ENCODE data around the gene PLAAT1.

The PLAAT1 gene

DNA sequence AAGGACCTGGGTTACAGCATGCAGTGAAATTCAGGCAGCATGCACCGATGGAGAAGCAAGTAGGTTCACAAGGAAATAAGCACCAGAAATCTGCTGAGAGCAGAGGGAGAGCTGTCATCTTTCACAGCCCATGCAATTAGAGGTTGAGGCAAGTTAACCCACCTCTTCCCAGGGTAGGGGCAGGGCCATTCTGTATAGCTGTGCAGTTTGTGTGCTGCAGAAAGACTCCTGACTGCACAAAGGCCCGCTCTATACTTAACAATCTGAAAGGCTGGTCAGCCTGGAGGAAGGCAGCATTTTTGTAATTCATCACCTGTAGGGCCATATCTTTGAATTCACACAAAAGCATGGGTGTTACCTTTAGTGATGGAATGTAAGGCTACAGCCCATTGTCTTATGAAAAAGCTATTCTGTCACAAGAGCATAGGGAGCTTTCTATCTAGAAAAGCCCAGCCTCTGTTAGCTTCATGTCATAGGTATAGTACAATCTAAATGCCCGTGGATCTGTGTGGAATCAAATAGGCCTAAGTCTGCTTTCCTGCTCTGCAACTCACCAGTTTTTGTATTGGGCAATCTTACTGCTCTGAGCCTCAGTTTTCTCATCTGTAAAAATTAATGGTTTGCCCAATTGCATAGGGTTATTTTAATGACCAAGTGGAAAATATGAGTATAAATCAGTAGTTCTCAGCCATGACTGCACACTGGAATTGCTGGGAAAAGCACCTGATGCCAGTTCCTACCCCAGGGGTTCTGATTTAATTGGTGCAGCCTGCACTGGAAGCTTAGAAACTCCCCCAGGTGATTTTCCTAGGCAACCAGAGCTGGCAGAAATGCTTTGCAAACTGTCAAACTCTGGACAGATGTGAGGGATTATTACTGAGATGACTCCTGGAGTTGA lies 72.3 kb downstream of the PLAAT1 start:
- ATAC-seq (ENCODE audit: low read depth) = no peak

DNA sequence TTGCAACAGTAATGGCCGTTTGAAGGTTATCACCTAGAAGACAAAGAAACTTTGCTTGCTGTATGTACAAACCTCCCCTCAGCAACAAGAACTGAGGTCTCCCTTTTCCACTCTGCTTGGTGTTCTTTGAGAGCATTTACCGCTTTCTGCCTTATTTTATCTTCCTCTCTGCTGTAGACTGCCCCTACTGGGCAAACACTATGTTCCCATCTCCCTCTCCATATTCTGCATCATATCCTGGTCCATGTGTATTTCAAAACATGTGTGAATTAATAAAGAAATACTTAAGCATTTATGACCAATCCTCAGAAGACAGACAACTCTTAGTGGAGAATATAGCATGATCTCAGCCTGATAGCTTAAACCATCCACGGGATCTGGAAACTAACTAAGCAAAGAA lies 73.1 kb downstream of the PLAAT1 start:
- no peak for DNase-seq (ENCODE audit: low spot score)
- TF ChIP-seq, protein P1, sequence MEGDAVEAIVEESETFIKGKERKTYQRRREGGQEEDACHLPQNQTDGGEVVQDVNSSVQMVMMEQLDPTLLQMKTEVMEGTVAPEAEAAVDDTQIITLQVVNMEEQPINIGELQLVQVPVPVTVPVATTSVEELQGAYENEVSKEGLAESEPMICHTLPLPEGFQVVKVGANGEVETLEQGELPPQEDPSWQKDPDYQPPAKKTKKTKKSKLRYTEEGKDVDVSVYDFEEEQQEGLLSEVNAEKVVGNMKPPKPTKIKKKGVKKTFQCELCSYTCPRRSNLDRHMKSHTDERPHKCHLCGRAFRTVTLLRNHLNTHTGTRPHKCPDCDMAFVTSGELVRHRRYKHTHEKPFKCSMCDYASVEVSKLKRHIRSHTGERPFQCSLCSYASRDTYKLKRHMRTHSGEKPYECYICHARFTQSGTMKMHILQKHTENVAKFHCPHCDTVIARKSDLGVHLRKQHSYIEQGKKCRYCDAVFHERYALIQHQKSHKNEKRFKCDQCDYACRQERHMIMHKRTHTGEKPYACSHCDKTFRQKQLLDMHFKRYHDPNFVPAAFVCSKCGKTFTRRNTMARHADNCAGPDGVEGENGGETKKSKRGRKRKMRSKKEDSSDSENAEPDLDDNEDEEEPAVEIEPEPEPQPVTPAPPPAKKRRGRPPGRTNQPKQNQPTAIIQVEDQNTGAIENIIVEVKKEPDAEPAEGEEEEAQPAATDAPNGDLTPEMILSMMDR (IDR thresholded peaks at IDR 0.05; ENCODE audit: poor library complexity, severe bottlenecking) = peak; percentile 22
- Histone ChIP-seq H3K27ac (ENCODE audit: poor library complexity, severe bottlenecking) (no peak overlapping the region), H3K4me3 (ENCODE audit: severe bottlenecking) (no peak overlapping the region), H3K4me1 (ENCODE audit: insufficient read depth, poor library complexity, severe bottlenecking) (no peaks in the 10 kb centered on the region), H3K36me3 (ENCODE audit: low read depth) (no peaks in the 10 kb centered on the region), H3K27me3 (ENCODE audit: insufficient read depth, poor library complexity, severe bottlenecking) (no peaks in the 10 kb centered on the region), H3K9me3 (ENCODE audit: severe bottlenecking) (no peaks in the 10 kb centered on the region)
- no peak for ATAC-seq (ENCODE audit: low read depth)

More for the DNA sequence above, 72.3 kb downstream of the PLAAT1 start:
- no peaks in the 10 kb centered on the region for H3K4me1 ChIP-seq (ENCODE audit: insufficient read depth, poor library complexity, severe bottlenecking)
- H3K36me3 ChIP-seq (ENCODE audit: low read depth) = no peaks in the 10 kb centered on the region
- TF ChIP-seq, protein P1 (IDR thresholded peaks at IDR 0.05; ENCODE audit: poor library complexity, severe bottlenecking) = no peak
- no peaks in the 10 kb centered on the region for H3K9me3 ChIP-seq (ENCODE audit: severe bottlenecking)
- H3K27ac ChIP-seq (ENCODE audit: poor library complexity, severe bottlenecking) = no peak overlapping the region
- peaks cover 6% of the 10 kb centered on the region for H3K27me3 ChIP-seq (ENCODE audit: insufficient read depth, poor library complexity, severe bottlenecking)
- no peak overlapping the region for H3K4me3 ChIP-seq (ENCODE audit: severe bottlenecking)
- no peak for DNase-seq (ENCODE audit: low spot score)

DNA sequence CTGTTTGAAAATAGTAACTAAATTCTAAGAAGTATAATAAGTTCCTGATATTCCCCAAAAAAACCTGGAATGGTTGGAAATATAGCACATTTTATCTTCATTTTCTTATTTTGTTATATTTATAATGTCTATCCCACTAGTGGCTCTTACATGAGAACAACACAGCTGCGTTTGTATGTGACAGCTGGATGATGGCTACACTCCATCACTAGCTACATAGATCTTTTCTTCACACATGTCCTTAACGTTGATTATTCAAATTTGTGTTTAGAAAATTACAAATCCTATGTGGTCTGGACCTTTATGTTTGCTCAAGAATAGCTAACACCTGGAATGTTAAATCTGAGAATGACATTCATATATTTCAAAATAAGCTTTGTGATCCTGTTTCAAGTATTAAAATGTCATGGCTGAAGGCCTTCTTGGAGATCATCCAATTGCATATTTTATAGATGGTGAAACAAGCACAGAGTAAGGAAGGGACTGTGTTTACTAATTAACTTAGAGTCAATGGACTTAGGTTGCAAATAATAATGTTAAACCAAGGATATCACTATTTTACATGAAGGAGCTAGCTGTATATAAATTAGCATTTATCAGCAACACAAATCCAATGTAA lies 76.8 kb downstream of the PLAAT1 start:
- no peak for ATAC-seq (ENCODE audit: low read depth)
- Histone ChIP-seq H3K27ac (ENCODE audit: poor library complexity, severe bottlenecking) (no peak overlapping the region), H3K4me1 (ENCODE audit: insufficient read depth, poor library complexity, severe bottlenecking) (no peaks in the 10 kb centered on the region), H3K4me3 (ENCODE audit: severe bottlenecking) (no peak overlapping the region), H3K36me3 (ENCODE audit: low read depth) (no peaks in the 10 kb centered on the region), H3K27me3 (ENCODE audit: insufficient read depth, poor library complexity, severe bottlenecking) (no peaks in the 10 kb centered on the region), H3K9me3 (ENCODE audit: severe bottlenecking) (no peaks in the 10 kb centered on the region)
- TF ChIP-seq, protein P1 (IDR thresholded peaks at IDR 0.05; ENCODE audit: poor library complexity, severe bottlenecking) = no peak
- no peak for DNase-seq (ENCODE audit: low spot score)
